Ovary (tissue), 3 donors: ENCODE measurements around the gene AGMO.

Experiments
- CTCF ChIP-seq, 3 donors: fragments of 450-650 bp in 2 of 3; fragments of 200-600 bp in 1 of 3; IDR thresholded peaks; one replicate each; pipeline versions ENCODE4 v1.5.1 to v1.8.0; 2016 to 2022; ENCODE audit warnings: antibody characterized with exemption in 3 of 3, mild to moderate bottlenecking in 1 of 3
- POLR2A ChIP-seq: fragments of 450-650 bp; IDR thresholded peaks from one replicate; pipeline ENCODE4 v1.6.1; 2017; ENCODE audit warnings: antibody characterized with exemption, mild to moderate bottlenecking, moderate library complexity
- donor health status: DM: no; HTN: no; CAD: no.

DNA sequence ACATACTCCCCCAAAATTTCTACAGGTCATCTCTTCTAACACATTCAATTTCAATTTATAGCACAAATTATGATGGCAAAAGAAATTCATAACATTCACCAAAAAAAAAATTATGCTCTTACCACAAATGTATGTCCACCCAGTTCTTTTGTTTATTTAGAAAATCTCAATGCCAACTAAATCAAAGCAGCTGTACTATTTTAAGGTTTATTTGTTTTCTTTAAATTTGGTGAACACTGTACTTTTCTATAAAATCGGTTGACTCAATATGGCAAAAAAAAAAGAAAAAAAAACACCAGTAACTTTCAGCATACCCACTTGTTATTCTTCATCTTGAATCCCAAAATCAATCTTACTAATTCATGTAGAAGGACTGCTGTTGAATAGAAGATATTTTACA, 225.7 kb downstream of the AGMO start:
- TF ChIP-seq CTCF (IDR thresholded peaks at IDR 0.05) (no peak), POLR2A (no peak)
